PC-3 (cell line): ENCODE measurements around the gene RAI14. TPM values are rescaled to one million over a fixed set of nuclear protein-coding genes. Genes with fewer than 3 reads are reported as not detected.

Experiments used
- ATAC-seq: fragments of 200-7000 bp; cut with Tn5 transposase; 2 replicates; pipeline ENCODE4 v1.9.1; 2020; ENCODE audit warnings: mild to moderate bottlenecking, moderate library complexity
- BruUV-seq: library from RNA; stranded (reverse); fragments of 400-500 nt; replicated peaks from 2 replicates; lab custom pipeline; 2021; lab: Mats Ljungman, UMichigan
- CTCF ChIA-PET: fragments of 300-600 bp; sonication (Branson Sonifier 250); formaldehyde crosslinking; loops from one replicate; lab custom pipeline; 2022; ENCODE audit warnings: antibody characterized with exemption; lab: Charles Lee
- POLR2A ChIA-PET: fragments of 300-600 bp; sonication (Branson Sonifier 250); formaldehyde crosslinking; loops from one replicate; lab custom pipeline; 2022; ENCODE audit warnings: antibody characterized with exemption; ENCODE audit not compliant: unreplicated experiment; lab: Charles Lee
- DNase-seq: peaks from one replicate; pipeline ENCODE4 v3.0.0-alpha.2; 2015
- H2AFZ ChIP-seq: fragments of 300-600 bp; sonication (generic); 2 replicates; pipeline ENCODE4 v1.6.0; 2016; ENCODE audit warnings: antibody characterized with exemption, low read length
- H3F3A ChIP-seq: fragments of 300-600 bp; sonication (generic); one replicate; pipeline ENCODE4 v1.6.0; 2017; ENCODE audit warnings: antibody characterized with exemption, low read length, control low read depth, mild to moderate bottlenecking; ENCODE audit not compliant: unreplicated experiment
- H3K27ac ChIP-seq: fragments of 300-600 bp; sonication (generic); 2 replicates; pipeline ENCODE4 v1.5.1; 2016; ENCODE audit warnings: mild to moderate bottlenecking, low read length
- H3K27me3 ChIP-seq: fragments of 300-600 bp; sonication (generic); 2 replicates; pipeline ENCODE4 v1.6.1; 2016; ENCODE audit warnings: low read length, mixed read lengths
- H3K36me3 ChIP-seq: fragments of 300-600 bp; sonication (generic); 2 replicates; pipeline ENCODE4 v1.6.1; 2016; ENCODE audit warnings: low read depth, mixed run types, low read length, mixed read lengths
- H3K4me1 ChIP-seq: fragments of 300-600 bp; sonication (generic); 2 replicates; pipeline ENCODE4 v1.5.1; 2016; ENCODE audit warnings: low read length; ENCODE audit not compliant: insufficient read depth
- H3K4me2 ChIP-seq: fragments of 300-600 bp; sonication (generic); 2 replicates; pipeline ENCODE4 v1.6.0; 2016; ENCODE audit warnings: low read length
- H3K4me3 ChIP-seq: fragments of 300-600 bp; sonication (generic); 2 replicates; pipeline ENCODE4 v1.5.1; 2016; ENCODE audit warnings: mild to moderate bottlenecking, low read length, mixed read lengths
- H3K79me2 ChIP-seq: fragments of 300-600 bp; sonication (generic); 2 replicates; pipeline ENCODE4 v1.6.1; 2017; ENCODE audit warnings: low read length, mixed read lengths
- H3K9ac ChIP-seq: fragments of 300-600 bp; sonication (generic); 2 replicates; pipeline ENCODE4 v1.6.0; 2016; ENCODE audit warnings: mild to moderate bottlenecking, low read length
- H3K9me2 ChIP-seq: fragments of 300-600 bp; sonication (generic); replicated peaks from 2 replicates; pipeline ENCODE4 v1.6.1; 2016; ENCODE audit warnings: mixed run types, low read length, mixed read lengths
- H3K9me3 ChIP-seq: fragments of 300-600 bp; sonication (generic); 2 replicates; pipeline ENCODE4 v1.6.1; 2016; ENCODE audit warnings: low read length, mixed read lengths
- H4K20me1 ChIP-seq: fragments of 300-600 bp; sonication (generic); 2 replicates; pipeline ENCODE4 v1.6.1; 2016; ENCODE audit warnings: low read length, mixed read lengths
- EZH2 ChIP-seq: fragments of 300-600 bp; sonication (generic); IDR thresholded peaks from one replicate; pipeline ENCODE4 v1.6.1; 2017; ENCODE audit warnings: antibody characterized with exemption, mild to moderate bottlenecking, low read length; ENCODE audit not compliant: unreplicated experiment
- EZH2phosphoT487 ChIP-seq: fragments of 300-600 bp; sonication (generic); IDR thresholded peaks from 2 replicates; pipeline ENCODE4 v1.6.1; 2018; ENCODE audit warnings: mild to moderate bottlenecking, antibody characterized with exemption, low read length, borderline replicate concordance
- intact Hi-C: fragments of 100-400 bp; cut with micrococcal nuclease; formaldehyde crosslinking; loops from 2 replicates; pipeline ENCODE4 v1.9.0; 2023
- total RNA-seq: library from RNA; depleted of rRNA; stranded (reverse); fragments of >200 nt; gene quantifications from 2 replicates; pipeline ENCODE4 v1.2.3, GENCODE V29; 2014
- TF ChIP-seq, protein P1 (sequence below): fragments of 300-600 bp; sonication (generic); conservative IDR thresholded peaks from 2 replicates; pipeline ENCODE4 v1.5.1; 2017; ENCODE audit warnings: antibody characterized with exemption, low read depth, mild to moderate bottlenecking, low read length

The RAI14 gene
- total RNA-seq, 1 experiment from 2014 or later: 73.5 TPM

DNA sequence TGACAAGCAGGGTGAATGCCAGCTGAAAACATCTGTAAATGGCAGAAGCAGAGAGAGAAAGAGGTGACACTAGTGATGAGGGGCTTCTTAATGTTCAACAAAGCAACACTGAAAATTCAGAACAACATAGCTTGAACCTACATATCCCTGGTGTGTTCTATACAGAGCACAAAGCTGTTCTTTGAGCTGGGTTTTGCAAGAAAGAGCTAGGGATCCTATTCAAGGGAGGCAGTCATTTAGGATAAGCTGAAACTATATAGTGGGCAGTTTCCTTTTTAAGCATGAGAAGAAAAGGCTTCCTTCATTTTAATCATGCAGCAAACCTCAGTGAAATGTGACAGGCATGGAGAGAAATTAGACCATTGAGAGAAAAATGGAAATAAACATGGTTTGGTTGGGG, 45.6 kb upstream of the RAI14 start:
- Histone ChIP-seq H4K20me1 (no peaks in the 10 kb centered on the region), H3K4me2 (peak overlapping the region; percentile 70), H3K27me3 (no peaks in the 10 kb centered on the region), H3K4me1 (peaks cover 43% of the 10 kb centered on the region), H3K4me3 (no peak overlapping the region), H3K79me2 (no peaks in the 10 kb centered on the region), H3K9me3 (no peaks in the 10 kb centered on the region), H3K27ac (peak overlapping the region; percentile 95), H3K36me3 (no peaks in the 10 kb centered on the region), H3K9ac (peak overlapping the region; percentile 7; the same call in 1 of the 2 replicates), H2AFZ (peak overlapping the region; percentile 59; the same call in 1 of the 2 replicates), H3K9me2 (no peaks in the 10 kb centered on the region), H3F3A (peaks cover 10% of the 10 kb centered on the region)
- POLR2A ChIA-PET: no interaction called here
- ATAC-seq (no peak), DNase-seq (no peak)
- TF ChIP-seq, protein P1, sequence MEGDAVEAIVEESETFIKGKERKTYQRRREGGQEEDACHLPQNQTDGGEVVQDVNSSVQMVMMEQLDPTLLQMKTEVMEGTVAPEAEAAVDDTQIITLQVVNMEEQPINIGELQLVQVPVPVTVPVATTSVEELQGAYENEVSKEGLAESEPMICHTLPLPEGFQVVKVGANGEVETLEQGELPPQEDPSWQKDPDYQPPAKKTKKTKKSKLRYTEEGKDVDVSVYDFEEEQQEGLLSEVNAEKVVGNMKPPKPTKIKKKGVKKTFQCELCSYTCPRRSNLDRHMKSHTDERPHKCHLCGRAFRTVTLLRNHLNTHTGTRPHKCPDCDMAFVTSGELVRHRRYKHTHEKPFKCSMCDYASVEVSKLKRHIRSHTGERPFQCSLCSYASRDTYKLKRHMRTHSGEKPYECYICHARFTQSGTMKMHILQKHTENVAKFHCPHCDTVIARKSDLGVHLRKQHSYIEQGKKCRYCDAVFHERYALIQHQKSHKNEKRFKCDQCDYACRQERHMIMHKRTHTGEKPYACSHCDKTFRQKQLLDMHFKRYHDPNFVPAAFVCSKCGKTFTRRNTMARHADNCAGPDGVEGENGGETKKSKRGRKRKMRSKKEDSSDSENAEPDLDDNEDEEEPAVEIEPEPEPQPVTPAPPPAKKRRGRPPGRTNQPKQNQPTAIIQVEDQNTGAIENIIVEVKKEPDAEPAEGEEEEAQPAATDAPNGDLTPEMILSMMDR: no peak
- no peak for TF ChIP-seq EZH2phosphoT487
- TF ChIP-seq EZH2: no peak
- CTCF ChIA-PET: interaction anchor here (0.6 kb wide), 1 partner anchor 48 kb away, joined by 3 read pairs; no protein-coding TSS in a partner anchor
- intact Hi-C loops: no loop called here
- no TSS peak for BruUV-seq

DNA sequence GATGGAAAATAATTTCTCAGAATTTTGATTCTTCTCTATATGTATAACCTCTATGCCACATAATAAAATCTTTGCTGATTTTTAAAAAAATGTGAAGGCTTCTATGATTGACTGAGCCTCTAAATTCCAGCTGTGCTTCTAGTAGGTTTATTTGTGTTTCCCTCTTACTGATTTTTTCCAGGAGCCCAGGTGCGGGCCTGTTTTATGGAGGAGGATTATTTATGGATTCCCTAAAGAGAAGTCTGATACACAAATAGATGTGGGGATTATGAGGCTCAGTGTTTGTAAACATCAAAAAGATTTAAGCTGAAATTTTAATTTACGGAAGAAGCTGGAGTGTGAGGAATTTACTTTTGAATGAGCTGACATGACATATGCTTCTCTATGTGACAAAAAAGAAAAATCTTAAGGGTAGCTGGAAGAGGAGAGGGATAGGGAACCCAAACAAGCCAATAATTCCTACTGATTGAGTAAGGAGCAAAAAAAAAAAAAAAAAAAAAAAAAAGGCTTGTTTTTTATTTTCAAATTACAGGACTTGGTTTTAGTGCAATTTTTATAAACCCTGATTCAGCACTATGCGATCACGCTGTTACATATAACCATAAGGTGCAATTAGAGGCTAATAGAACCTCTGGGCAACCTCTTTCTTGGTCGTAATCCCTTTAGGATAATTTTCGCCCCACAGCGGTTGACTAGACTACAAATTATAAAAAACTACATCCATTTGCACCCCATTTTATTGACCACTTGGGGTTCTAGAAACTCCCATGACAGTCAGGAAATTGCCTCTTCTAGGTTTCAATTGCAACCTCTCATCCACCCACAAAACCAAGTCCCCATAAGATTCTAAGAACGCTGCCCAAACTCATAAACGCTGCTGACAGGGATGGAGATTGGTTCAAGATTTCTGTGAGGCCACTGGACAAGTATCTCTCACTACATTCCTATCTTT, 44.4 kb upstream of the RAI14 start:
- Histone ChIP-seq H2AFZ (no peak overlapping the region), H3K27ac (no peak overlapping the region), H3K4me1 (peaks cover 43% of the 10 kb centered on the region), H3K4me2 (no peak overlapping the region), H4K20me1 (no peaks in the 10 kb centered on the region), H3K9me3 (no peaks in the 10 kb centered on the region), H3K9me2 (no peaks in the 10 kb centered on the region), H3K9ac (no peak overlapping the region), H3K79me2 (no peaks in the 10 kb centered on the region), H3K36me3 (no peaks in the 10 kb centered on the region), H3K27me3 (no peaks in the 10 kb centered on the region), H3K4me3 (no peak overlapping the region), H3F3A (peaks cover 10% of the 10 kb centered on the region)
- ATAC-seq (no peak), DNase-seq (no peak)
- CTCF ChIA-PET: no interaction called here
- no peak for TF ChIP-seq EZH2phosphoT487
- TF ChIP-seq, protein P1: no peak
- no peak for TF ChIP-seq EZH2
- POLR2A ChIA-PET: no interaction called here
- intact Hi-C loops: no loop called here
- BruUV-seq: no TSS peak

DNA sequence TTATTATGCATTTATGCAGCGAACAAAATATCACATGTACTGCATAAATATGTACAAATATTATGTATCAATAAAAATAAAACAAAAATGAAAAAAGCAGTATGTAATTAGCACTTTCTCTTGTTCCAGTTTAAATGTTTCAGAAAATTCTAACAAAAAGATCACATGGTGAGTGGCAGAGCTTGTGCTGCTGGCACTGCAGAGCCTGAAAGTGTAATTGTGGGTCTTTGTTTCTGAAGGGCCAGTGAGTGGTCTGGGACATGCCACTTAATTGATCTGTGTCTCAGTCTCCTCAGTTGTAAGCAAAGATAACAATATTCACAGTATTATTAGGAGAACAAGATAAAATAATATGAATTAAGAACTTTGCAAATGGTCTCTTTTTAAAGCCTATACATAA, 39.5 kb upstream of the RAI14 start:
- Histone ChIP-seq H3K4me2 (no peak overlapping the region), H3F3A (no peaks in the 10 kb centered on the region), H3K9me2 (no peaks in the 10 kb centered on the region), H3K9me3 (no peaks in the 10 kb centered on the region), H3K27ac (no peak overlapping the region), H2AFZ (no peak overlapping the region), H3K9ac (no peak overlapping the region), H3K4me3 (no peak overlapping the region), H3K79me2 (no peaks in the 10 kb centered on the region), H3K27me3 (no peaks in the 10 kb centered on the region), H4K20me1 (no peaks in the 10 kb centered on the region), H3K4me1 (no peaks in the 10 kb centered on the region), H3K36me3 (no peaks in the 10 kb centered on the region)
- no TSS peak for BruUV-seq
- intact Hi-C loops: no loop called here
- CTCF ChIA-PET: no interaction called here
- DNase-seq (no peak), ATAC-seq (no peak)
- POLR2A ChIA-PET: no interaction called here
- TF ChIP-seq EZH2 (no peak), EZH2phosphoT487 (no peak)
- TF ChIP-seq, protein P1: no peak
